ENCODE results near the gene GPR89B.
"Not testable (repeated sequence)": the region's sequence is repeated elsewhere in the genome, so short reads cannot be mapped to it uniquely, and the experiment has no call there.

GPR89B gene

GRCh38 chr1:147942563-147942962 lies 14.3 kb downstream of the GPR89B start:
- DNase-seq: not testable (repeated sequence)

DNA sequence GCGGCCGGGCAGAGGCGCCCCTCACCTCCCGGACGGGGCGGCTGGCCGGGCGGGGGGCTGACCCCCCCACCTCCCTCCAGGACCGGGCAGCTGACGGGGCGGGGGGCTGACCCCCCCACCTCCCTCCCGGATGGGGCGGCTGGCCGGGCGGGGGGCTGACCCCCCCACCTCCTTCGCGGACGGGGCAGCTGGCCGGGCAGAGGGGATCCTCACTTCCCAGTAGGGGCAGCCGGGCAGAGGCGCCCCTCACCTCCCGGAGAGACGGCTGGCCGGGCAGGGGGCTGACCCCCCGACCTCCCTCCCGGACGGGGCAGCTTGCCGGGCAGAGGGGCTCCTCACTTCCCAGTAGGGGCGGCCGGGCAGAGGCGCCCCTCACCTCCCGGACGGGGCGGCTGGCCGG lies 21.3 kb downstream of the GPR89B start:
- not testable (repeated sequence) for DNase-seq

DNA sequence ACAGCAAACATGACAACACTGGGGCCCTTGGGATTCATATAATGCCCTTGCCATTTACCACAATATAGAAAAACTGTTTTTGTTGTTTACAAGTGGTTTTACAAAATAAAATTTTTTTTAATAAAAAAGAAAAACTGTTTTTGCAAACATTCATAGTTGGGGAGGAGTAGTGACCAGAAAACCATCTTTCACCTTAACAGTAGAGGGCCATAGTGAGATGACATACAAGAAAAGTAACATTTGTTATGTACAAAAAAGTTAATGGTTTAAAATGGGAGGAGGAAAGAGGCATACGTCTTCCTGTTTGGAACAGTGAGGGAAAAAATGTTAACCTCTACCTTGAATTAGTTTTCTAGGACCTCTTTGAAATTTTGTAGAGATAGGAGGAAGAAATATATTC lies 30.7 kb downstream of the GPR89B start:
- not testable (repeated sequence) for DNase-seq

- not testable (repeated sequence) for DNase-seq
These were observed 31.5 kb downstream of the GPR89B start for GRCh38 chr1:147959680-147960079.

DNA sequence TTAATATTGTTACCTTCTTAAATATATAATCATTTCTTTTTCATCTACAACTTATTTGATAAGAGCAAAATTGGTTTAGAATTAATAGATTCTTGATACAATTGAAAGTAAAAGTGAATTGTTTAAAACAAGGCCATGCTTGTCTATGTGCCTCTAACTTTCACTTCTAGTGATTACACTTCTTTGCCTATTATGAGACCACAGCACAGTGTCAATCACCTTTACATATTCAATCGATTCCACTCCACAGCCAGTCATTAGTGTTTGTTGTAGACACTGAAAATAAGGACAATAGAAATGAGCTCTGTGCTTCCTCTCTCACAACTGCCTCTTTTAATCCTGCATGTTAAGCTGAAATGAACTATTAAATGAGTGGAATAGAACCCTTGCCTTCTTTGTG lies 36.4 kb downstream of the GPR89B start:
- not testable (repeated sequence) for DNase-seq

- DNase-seq: not testable (repeated sequence)
These were observed 38.4 kb downstream of the GPR89B start for GRCh38 chr1:147966657-147967056.

GRCh38 chr1:147978896-147979651 lies 50.9 kb downstream of the GPR89B start:
- DNase-seq: not testable (repeated sequence)

DNA sequence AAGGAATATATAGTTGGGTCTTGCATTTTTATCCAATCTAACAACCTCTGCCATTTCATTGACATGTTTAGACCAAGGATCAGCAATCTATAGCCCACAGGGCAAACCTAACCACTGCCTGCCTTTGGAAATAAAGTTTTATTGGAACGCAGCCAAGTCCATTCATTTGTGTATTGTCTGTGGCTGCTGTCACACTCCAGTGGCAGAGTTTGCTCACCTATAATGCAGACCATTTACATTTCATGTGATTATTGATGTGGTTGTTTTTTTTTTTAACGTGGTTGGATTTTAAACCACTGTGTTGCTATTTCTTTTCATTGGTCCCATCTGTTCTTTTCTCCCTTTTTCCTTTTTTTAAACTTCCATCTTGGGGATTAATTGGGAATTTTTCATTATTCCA lies 57.2 kb downstream of the GPR89B start:
- not testable (repeated sequence) for DNase-seq

DNA sequence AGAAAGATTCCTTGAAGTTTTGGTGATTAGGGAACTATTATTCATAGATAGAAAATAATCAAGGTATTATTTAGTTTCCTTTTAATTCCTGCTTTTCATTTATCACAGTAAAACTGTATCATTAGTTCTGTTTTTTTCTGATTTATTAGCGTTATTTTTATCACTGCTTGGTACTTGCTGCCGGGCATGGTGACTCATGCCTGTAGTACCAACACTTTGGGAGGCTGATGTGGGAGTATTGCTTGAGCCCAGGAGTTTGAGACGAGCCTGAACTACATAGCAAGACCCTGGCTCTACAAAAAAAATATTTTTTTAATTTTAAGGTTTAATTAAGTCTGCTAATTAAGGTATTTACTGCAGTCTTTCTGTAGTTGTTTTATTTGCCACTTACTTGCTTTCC lies 59.7 kb downstream of the GPR89B start:
- not testable (repeated sequence) for DNase-seq

GRCh38 chr1:147992916-147993315 lies 64.7 kb downstream of the GPR89B start:
- not testable (repeated sequence) for DNase-seq

DNA sequence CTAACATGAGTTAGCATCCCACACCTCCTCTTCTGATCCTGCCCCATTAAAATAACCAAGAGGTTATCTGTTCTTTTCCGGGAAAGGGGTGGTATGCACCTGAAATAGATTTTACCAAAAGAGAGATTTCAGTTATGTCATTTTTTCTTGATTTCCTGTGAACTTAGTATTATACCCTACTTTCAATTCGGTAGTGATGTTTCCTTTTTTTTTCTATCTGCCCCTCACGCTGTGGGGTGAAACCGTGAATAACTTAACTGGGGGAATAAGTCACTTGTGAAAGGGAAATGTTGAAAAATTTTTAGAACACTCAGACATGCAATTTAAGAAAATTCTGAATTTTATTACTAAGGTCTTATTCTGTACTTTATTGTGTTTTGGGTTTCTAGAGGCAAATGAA lies 65.2 kb downstream of the GPR89B start:
- not testable (repeated sequence) for DNase-seq

GRCh38 chr1:147993825-147994615 lies 65.8 kb downstream of the GPR89B start:
- DNase-seq: not testable (repeated sequence)

DNA sequence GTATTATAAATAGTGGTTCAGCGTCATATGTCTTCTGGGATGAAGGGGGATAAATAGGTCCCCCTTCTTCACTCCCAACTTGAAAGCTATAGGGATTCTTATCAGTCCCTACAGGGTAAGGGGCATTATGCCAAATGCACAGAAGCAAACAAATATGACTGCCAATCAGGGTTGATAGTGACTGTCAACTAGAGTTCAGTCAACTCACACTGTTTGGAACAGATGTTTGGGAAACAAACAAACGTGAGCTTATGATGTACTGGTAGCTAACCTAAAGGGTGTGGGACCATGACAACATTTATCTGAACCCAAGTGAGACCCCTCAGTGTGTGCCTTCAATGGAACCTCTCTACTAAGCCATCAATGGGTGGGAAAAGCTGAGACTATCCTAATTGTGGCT lies 67.9 kb downstream of the GPR89B start:
- not testable (repeated sequence) for DNase-seq

- not testable (repeated sequence) for DNase-seq
These were observed 79.5 kb downstream of the GPR89B start for GRCh38 chr1:148007724-148008123.

DNA sequence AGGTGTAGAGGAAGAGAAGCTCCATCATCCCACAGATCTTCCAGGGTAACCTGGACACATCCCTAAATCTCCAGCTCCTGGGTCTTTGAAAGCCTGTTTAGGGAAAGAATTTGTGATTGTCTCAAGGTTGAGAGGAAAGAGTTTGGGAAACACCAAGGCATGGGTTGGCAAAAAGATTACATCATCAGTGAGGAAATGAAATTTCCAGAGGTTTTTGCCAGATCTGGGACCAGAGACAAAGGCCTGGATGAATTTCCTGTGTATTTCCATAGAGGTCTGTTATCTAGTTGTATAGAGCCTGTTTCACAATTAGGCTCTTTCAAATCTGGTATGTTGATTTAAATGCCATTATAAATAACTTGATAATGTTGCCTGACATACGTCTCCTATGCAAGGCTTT lies 82.3 kb downstream of the GPR89B start:
- DNase-seq: no peak

DNA sequence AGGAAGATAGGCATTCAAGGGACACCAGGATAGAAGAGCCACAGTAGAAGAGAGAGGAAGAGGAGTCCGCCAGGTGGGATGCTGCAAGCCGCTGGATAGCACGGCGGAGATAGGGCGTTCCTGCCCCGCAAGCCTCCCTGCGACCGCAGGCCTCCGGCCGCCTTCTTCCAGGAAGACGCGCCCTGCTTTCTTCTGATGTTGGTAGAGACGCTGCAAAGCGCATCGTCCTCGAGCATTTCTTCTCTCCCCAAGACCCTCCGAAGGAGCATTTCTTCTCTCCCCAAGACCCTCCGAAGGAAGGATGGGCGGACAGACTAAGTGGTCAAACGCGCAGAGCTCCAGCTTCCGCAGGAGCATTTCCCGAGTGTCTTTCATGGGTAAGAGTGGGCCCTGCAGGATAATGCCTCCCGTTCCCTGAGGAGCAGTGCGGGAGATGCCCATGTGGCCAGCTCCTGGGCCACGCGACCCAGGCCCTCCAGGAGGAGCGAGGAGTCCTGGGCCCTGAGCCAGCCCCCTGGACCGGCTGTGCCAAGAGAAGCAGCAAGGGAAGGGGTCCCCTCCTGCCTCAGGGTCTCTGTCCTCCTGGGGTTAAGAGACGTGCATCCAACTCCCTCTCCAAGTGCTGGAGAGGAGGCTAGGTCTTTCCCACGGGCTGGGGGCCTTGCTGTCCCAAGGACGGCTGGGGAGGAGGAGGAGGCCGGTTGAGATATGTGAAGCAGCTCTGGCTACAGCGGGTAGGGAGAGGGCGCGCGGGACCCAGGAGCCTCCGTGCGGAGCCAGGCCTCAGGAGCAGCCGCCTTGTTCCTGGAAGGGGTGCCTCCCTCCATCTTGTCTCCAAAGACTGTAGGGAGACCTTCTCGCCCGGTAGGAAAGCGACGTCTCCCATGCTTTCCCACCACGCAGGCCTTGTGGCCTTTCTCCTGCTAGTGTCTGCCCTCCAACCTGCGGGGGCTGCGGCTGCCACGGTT lies 85.2 kb downstream of the GPR89B start:
- DNase-seq: not testable (repeated sequence)

DNA sequence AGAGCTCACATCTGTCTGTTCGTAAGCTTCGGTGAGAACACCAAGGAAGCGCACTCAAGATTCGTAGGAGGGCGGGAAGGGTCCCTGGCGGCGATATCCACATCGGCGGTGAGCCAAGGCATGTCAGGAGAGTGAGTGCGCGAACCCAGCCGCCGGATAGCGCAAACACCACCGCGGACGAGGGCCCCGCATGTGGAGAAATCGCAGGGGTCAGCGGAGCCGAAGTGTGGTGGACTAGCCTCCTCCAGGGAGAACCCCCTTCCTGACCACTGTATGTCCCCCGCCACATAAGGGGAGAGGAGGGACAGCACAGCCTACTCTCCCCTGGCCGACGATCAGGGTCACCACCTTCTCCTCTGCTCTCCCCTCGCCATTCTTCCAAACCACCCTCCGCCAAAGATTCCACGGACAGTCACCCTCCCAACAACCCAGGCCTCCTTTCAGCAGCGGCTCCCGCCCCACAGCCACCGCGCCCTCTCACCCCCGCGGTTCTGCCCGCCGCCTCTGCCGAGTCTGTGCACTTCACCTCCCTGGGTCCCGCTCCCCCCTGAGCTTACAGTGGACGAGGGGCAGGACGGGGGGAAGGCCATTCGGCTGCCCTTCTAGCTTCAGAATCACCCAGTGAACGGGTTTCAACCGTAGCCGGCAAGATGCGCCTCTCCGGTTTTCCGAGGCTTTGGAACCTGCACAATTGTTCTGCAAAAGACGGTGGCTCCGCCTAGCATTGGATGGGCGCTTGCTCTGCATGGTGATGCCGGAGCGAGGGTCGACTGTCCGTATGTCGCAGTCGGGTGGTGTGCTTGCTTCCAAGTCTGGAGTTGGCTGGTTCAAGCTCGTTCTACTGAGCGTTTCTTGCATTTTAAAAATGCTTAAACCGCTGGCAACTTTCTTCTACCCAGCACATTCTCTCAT lies 86.3 kb downstream of the GPR89B start:
- not testable (repeated sequence) for DNase-seq

DNA sequence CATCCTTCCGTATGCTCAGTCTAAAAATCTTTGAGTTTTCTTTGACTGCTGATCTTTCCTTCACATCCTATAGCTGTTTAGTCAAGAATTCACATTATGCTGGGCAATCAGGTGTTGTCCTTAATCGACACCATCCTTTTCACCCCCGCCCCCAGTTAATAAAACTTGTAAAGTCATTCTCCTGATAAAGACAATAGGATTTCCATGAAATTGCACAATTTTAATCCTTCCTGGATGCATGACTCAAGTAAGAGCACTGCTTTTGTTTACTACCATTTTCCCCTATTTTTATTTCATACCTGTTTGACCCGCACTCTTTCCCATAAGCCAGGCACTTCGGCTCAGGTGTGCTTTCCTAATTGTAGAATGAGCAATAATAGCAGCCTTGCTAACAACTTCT lies 96.7 kb downstream of the GPR89B start:
- not testable (repeated sequence) for DNase-seq

- DNase-seq: not testable (repeated sequence)
These were observed 98.8 kb downstream of the GPR89B start for GRCh38 chr1:148027004-148027403.

DNA sequence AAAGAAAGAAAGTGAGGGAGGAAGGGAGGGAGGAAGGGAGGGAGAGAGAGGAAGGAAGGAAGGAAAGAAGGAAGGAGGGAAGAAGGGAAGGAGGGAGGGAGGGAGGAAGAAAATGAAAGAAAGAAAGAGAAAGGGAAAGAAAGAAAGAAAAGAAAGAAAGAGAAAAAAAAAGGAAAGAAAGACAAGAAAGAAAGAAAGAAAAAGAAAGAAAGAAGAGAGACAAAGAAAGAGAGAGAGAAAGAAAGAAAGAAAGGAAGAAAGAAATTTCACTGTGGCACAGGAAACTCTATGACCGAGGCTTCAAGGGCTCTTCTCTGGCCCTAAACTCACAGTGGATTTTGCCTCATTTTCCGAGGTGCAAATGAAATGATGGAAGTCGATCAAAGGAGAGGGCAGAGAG lies 104.0 kb downstream of the GPR89B start:
- DNase-seq: not testable (repeated sequence)

- DNase-seq: not testable (repeated sequence)
These were observed 104.5 kb downstream of the GPR89B start for GRCh38 chr1:148032690-148033089.

DNA sequence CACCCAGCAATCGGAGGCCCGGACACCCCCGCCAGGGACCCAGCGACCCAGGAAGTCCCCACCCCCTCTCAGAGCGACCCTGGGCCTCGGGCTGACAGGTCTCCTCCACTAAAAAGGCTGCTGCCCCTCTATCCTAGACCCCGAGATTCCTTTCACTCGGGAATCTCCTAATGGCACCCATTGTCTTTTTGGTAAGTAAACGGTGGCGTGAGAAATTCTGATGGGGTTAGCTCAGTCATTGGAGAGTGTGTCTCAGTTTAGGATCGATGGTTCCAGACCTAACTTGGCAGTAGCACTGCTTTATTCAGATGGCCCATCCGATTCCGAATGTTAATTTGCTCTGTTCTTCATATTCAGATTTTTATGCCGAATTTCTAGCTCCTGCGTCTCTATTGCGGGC lies 104.9 kb downstream of the GPR89B start:
- DNase-seq: not testable (repeated sequence)
